H1 (cell line): ENCODE measurements around the gene BTBD9. TPM values are rescaled to one million over a fixed set of nuclear protein-coding genes. Genes with fewer than 3 reads are reported as not detected.

Source experiments
- CBX8 ChIP-seq: fragments of 300-800, 300-1000 bp; sonication (generic); IDR thresholded peaks from 2 replicates; pipeline ENCODE4 v1.7.1; 2016; ENCODE audit warnings: low read depth, low read length, borderline replicate concordance
- CEBPB ChIP-seq: IDR thresholded peaks from 2 replicates; pipeline ENCODE4 v1.6.1; 2012; ENCODE audit warnings: low read depth, low read length
- EZH2 ChIP-seq: fragments of 200-600 bp; sonication (generic); IDR thresholded peaks from 2 replicates; pipeline ENCODE4 v1.7.1; 2012; ENCODE audit warnings: low read depth, mild to moderate bottlenecking, moderate library complexity, low read length, inconsistent platforms; ENCODE audit not compliant: severe bottlenecking
- JUND ChIP-seq: IDR thresholded peaks from 2 replicates; pipeline ENCODE4 v1.6.1; 2011; ENCODE audit warnings: mild to moderate bottlenecking, improper control_type of control experiment, low read length
- KDM1A ChIP-seq: fragments of 200-600, 300-600 bp; sonication (generic); IDR thresholded peaks from 2 replicates; pipeline ENCODE4 v1.7.1; 2016; ENCODE audit warnings: mild to moderate bottlenecking, low read length, borderline replicate concordance
- NANOG ChIP-seq: IDR thresholded peaks from 2 replicates; pipeline ENCODE4 v1.6.1; 2011; ENCODE audit warnings: low read length, low read depth, mild to moderate bottlenecking, inconsistent platforms; ENCODE audit not compliant: insufficient read depth, poor library complexity, severe bottlenecking
- POLR2AphosphoS5 ChIP-seq: IDR thresholded peaks from 2 replicates; pipeline ENCODE4 v1.6.1; 2011; ENCODE audit warnings: low read depth, low read length
- SIN3A ChIP-seq, 2 experiments: IDR thresholded peaks in 1 of 2; conservative IDR thresholded peaks in 1 of 2; 2 replicates each; pipeline ENCODE4 v1.6.1; 2011 to 2012; ENCODE audit warnings: low read length in 2 of 2, improper control_type of control experiment in 1 of 2, low read depth in 1 of 2, mild to moderate bottlenecking in 1 of 2
- SP2 ChIP-seq: IDR thresholded peaks from 2 replicates; pipeline ENCODE4 v1.6.1; 2012; ENCODE audit warnings: mild to moderate bottlenecking, low read length, inconsistent platforms
- YY1 ChIP-seq: IDR thresholded peaks from 2 replicates; pipeline ENCODE4 v1.6.1; 2011; ENCODE audit warnings: low read depth, mild to moderate bottlenecking, low read length
- polyA plus RNA-seq, 7 experiments: library from polyadenylated mRNA; depleted of rRNA in 3 of 7; stranded (reverse) in 5 of 7; unstranded in 2 of 7; fragments of >200 nt in 5 of 7; fragments of 200-250 nt in 2 of 7; gene quantifications; 1 replicate in 5 of 7; 2 replicates in 1 of 7; 4 replicates in 1 of 7; pipeline versions ENCODE4 v1.2.1 to v1.2.3, GENCODE V29; 2011 to 2013; ENCODE audit warnings: missing spikeins in 2 of 7, mixed read lengths in 2 of 7
- total RNA-seq: library from RNA; stranded (reverse); fragmentation: NEBNext Ultra II Directional; extraction: Animal tissue kit (Norgen Biotek cat#: 25700); gene quantifications from 2 replicates; pipeline ENCODE4 v1.2.1, GENCODE V29; 2021

Gene BTBD9
- total and polyA plus RNA-seq, 2 of the 8 experiments (the other 6 are each of a cell fraction or from before 2014, with no cell fraction given): 0.92 to 4.1 TPM

DNA sequence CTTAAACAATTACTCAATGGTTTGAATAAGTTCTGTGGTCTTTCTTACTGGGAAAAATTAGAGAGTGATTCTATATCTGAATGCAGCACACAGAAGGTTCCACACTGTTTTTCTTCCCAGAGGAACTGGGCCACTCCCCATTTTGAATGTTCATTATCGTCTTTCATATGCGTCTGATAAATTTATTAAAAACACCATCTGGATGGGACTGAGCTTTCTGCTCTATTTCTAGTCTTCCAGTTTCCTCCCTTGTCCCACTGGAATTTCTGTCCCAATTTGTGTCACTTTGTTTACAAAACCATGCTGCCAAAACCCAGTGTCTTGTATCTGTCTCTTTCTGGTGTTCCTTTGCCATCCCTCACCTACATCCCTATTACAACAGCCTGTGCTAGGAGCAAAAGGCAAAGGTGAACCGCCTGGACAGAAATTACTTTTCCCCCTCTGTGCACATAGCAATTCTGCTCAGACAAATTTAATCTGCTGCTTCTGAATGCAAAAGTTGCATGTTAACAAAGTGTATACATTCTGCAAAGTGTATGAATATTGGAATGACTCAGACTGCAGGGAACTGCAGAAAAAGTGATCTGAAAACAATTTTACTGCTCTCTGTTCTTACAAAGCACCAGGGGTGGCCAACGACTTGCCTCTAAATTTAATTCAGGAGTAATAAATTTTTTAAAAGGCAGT, 333.6 kb downstream of the BTBD9 start (continued):
- TF ChIP-seq JUND (no peak), KDM1A (no peak), SIN3A (conservative IDR thresholded peaks at IDR 0.05 in 1 of 2, IDR thresholded peaks at IDR 0.05 in 1 of 2; ENCODE audit: low read depth in 1 of 2, low read length in 2 of 2) (no peak), CEBPB (no peak), SP2 (no peak), CBX8 (no peak), NANOG (no peak), POLR2AphosphoS5 (no peak), YY1 (no peak), EZH2 (no peak)
